ENCODE results near the gene HMCES. TPM values are rescaled to one million over a fixed set of nuclear protein-coding genes. Genes with fewer than 3 reads are reported as not detected.
"Not testable (repeated sequence)": the region's sequence is repeated elsewhere in the genome, so short reads cannot be mapped to it uniquely, and the experiment has no call there.

The HMCES gene
- total and polyA plus RNA-seq, 2 experiments from 2014 or later = 20.1 to 34.3 TPM

DNA sequence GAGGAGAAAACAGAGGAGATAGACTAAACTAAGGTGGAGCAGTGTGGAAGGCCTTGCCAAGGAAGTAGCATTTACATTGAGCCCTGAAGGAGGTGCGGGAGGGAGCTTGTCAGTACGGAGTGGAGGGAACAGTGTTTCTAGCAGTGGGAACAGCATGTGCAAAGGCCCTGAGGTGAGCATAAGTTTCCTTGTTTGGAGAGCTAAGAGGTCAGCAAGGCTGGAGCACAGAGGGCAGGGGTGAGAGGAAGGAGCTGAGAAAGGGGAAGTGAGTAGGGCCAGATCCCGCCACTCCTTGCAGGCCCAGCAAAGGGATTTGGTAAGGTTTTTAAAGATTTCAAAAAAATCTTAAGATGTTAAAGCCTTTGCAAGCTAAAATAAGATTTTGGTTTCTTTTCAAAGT lies 70.1 kb downstream of the HMCES start:
- 94% methylated on average over 3 of the region's 3 CpGs for WGBS (ENCODE audit: low lambda C conversion rate, missing lambda C conversion rate)
- Histone ChIP-seq H2AFZ (no peak overlapping the region), H3K79me2 (no peaks in the 10 kb centered on the region), H3K4me1 (ENCODE audit: insufficient read depth) (peaks cover 3% of the 10 kb centered on the region), H3K9me2 (replicated peaks; ENCODE audit: insufficient read depth) (no peaks in the 10 kb centered on the region), H3K27ac (no peak overlapping the region), H3K9me3 (ENCODE audit: low read depth) (no peaks in the 10 kb centered on the region), H3K36me3 (replicated peaks; ENCODE audit: insufficient read depth, low read depth) (no peaks in the 10 kb centered on the region), H3K4me2 (no peak overlapping the region), H3K4me3 (no peak overlapping the region), H4K20me1 (ENCODE audit: insufficient read depth, poor library complexity, severe bottlenecking) (no peaks in the 10 kb centered on the region), H3K27me3 (no peaks in the 10 kb centered on the region)
- DNase-seq (ENCODE audit: low spot score) = no peak
- TF ChIP-seq EZH2 (IDR thresholded peaks at IDR 0.05; ENCODE audit: borderline replicate concordance) (no peak), EZH2phosphoT487 (IDR thresholded peaks at IDR 0.05; ENCODE audit: low read depth, severe bottlenecking, unreplicated experiment) (no peak)
- TF ChIP-seq, protein P1, sequence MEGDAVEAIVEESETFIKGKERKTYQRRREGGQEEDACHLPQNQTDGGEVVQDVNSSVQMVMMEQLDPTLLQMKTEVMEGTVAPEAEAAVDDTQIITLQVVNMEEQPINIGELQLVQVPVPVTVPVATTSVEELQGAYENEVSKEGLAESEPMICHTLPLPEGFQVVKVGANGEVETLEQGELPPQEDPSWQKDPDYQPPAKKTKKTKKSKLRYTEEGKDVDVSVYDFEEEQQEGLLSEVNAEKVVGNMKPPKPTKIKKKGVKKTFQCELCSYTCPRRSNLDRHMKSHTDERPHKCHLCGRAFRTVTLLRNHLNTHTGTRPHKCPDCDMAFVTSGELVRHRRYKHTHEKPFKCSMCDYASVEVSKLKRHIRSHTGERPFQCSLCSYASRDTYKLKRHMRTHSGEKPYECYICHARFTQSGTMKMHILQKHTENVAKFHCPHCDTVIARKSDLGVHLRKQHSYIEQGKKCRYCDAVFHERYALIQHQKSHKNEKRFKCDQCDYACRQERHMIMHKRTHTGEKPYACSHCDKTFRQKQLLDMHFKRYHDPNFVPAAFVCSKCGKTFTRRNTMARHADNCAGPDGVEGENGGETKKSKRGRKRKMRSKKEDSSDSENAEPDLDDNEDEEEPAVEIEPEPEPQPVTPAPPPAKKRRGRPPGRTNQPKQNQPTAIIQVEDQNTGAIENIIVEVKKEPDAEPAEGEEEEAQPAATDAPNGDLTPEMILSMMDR (IDR thresholded peaks at IDR 0.05; ENCODE audit: poor library complexity) = no peak

DNA sequence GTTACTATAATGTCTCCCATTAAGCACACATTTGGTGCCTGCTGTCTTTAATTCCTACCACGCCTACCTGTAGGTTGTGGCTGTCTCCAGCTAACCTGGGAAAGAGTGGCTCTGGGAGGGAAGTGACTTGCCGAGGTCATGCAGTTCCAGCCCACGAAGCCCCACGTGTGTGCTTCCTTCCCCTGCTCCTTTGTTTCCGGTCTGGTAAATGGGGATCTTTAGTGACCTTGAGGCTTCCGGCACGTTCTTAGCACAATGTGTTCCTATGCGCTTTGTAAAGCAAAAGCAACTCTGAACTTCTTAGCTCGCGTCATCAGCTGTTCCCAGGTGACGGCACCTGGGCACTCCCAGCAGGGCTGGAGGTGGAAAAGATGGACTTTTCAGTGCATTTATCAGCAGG lies 70.5 kb downstream of the HMCES start:
- H3K4me2 ChIP-seq; H3K4me3 ChIP-seq; H3K9me2 ChIP-seq (replicated peaks; ENCODE audit: insufficient read depth); H3K4me1 ChIP-seq (ENCODE audit: insufficient read depth); H3K36me3 ChIP-seq (replicated peaks; ENCODE audit: insufficient read depth, low read depth); DNase-seq (ENCODE audit: low spot score); H3K79me2 ChIP-seq; H3K27me3 ChIP-seq; H2AFZ ChIP-seq; H3K27ac ChIP-seq; H4K20me1 ChIP-seq (ENCODE audit: insufficient read depth, poor library complexity, severe bottlenecking); H3K9me3 ChIP-seq (ENCODE audit: low read depth): not testable (repeated sequence)
- WGBS (ENCODE audit: low lambda C conversion rate, missing lambda C conversion rate) = 87% methylated on average over 11 of the region's 11 CpGs

DNA sequence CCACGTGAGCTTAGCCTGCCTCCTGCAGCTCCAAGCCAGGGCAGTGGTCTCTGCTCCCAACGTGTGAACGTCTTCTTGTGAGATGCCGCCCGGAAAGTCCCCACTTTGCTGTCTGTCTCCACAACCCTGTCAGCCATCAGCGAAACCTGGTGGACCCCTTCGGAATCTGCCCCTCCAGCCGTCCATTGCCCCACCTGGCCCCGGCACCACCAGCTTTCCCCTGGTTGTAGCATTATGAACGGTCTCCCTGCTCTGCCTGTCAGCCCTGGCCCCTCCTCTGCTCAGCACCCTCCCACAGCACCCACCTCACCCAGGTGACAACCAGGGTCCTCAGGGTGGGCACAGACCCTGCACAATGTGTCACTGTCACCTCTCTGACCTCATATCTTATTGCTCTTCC lies 71.1 kb downstream of the HMCES start:
- H3K79me2 ChIP-seq = no peaks in the 10 kb centered on the region
- H3K9me2 ChIP-seq (replicated peaks; ENCODE audit: insufficient read depth) = no peaks in the 10 kb centered on the region
- no peaks in the 10 kb centered on the region for H3K27me3 ChIP-seq
- TF ChIP-seq EZH2 (IDR thresholded peaks at IDR 0.05; ENCODE audit: borderline replicate concordance) (no peak), EZH2phosphoT487 (IDR thresholded peaks at IDR 0.05; ENCODE audit: low read depth, severe bottlenecking, unreplicated experiment) (no peak)
- TF ChIP-seq, protein P1 (IDR thresholded peaks at IDR 0.05; ENCODE audit: poor library complexity) = no peak
- no peak overlapping the region for H2AFZ ChIP-seq
- peaks cover 3% of the 10 kb centered on the region for H3K4me1 ChIP-seq (ENCODE audit: insufficient read depth)
- H4K20me1 ChIP-seq (ENCODE audit: insufficient read depth, poor library complexity, severe bottlenecking) = no peaks in the 10 kb centered on the region
- H3K4me2 ChIP-seq = no peak overlapping the region
- DNase-seq (ENCODE audit: low spot score) = no peak
- H3K36me3 ChIP-seq (replicated peaks; ENCODE audit: insufficient read depth, low read depth) = no peaks in the 10 kb centered on the region
- WGBS (ENCODE audit: low lambda C conversion rate, missing lambda C conversion rate) = 90% methylated on average over 9 of the region's 10 CpGs
- H3K4me3 ChIP-seq = no peak overlapping the region
- H3K9me3 ChIP-seq (ENCODE audit: low read depth) = no peaks in the 10 kb centered on the region
- H3K27ac ChIP-seq = no peak overlapping the region

DNA sequence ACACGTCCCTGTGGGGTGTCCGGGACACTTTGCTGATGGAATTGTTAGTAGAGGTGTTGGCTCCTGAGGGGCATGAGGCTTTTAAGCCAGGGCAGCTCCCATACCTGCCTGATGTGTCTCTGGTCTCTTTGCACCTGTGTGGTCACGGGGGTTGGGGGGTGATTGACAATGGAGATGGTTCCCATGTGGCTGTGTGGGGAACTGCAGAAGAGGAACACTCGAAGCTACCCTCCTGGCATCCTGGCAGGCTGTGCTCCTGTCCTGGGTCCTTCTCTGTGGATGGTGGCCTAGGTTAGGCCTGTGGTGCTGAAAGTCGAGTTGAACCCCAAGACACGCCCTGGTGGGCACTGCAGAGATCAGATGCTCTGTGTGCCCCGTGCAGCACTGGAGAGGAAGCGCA lies 73.4 kb downstream of the HMCES start:
- no peak for TF ChIP-seq EZH2phosphoT487 (IDR thresholded peaks at IDR 0.05; ENCODE audit: low read depth, severe bottlenecking, unreplicated experiment)
- TF ChIP-seq EZH2 (IDR thresholded peaks at IDR 0.05; ENCODE audit: borderline replicate concordance) = no peak
- TF ChIP-seq, protein P1 (IDR thresholded peaks at IDR 0.05; ENCODE audit: poor library complexity) = no peak
- DNase-seq (ENCODE audit: low spot score) = no peak
- Histone ChIP-seq H3K4me3 (no peak overlapping the region), H3K4me1 (ENCODE audit: insufficient read depth) (peaks cover 2% of the 10 kb centered on the region), H3K27me3 (no peaks in the 10 kb centered on the region), H3K27ac (no peak overlapping the region), H2AFZ (no peak overlapping the region), H3K9me3 (ENCODE audit: low read depth) (no peaks in the 10 kb centered on the region), H3K79me2 (no peaks in the 10 kb centered on the region), H3K36me3 (replicated peaks; ENCODE audit: insufficient read depth, low read depth) (no peaks in the 10 kb centered on the region), H3K4me2 (no peak overlapping the region), H4K20me1 (ENCODE audit: insufficient read depth, poor library complexity, severe bottlenecking) (no peaks in the 10 kb centered on the region), H3K9me2 (replicated peaks; ENCODE audit: insufficient read depth) (no peaks in the 10 kb centered on the region)
- WGBS (ENCODE audit: low lambda C conversion rate, missing lambda C conversion rate) = 74% methylated on average over 8 of the region's 8 CpGs

All from hepatocyte (in vitro differentiated cells).